CD14-positive monocyte (primary cell): ENCODE results near the gene OR5H1. TPM values are rescaled to one million over a fixed set of nuclear protein-coding genes. Genes with fewer than 3 reads are reported as not detected.

Experiments used
- DNase-seq, 3 donors: peaks; one replicate each; pipeline ENCODE4 v3.0.0-alpha.2; 2011 to 2022
- H2AFZ ChIP-seq: 2 replicates; pipeline ENCODE4 v1.6.0; 2012; ENCODE audit warnings: mild to moderate bottlenecking, low read depth, low read length, inconsistent platforms; ENCODE audit not compliant: insufficient read depth, poor library complexity, severe bottlenecking
- H3K27ac ChIP-seq, 2 donors: 1 replicate in 1 of 2; 2 replicates in 1 of 2; pipeline ENCODE4 v1.5.1; 2012 to 2013; ENCODE audit warnings: low read length in 2 of 2, control low read depth in 1 of 2, inconsistent platforms in 1 of 2, low read depth in 1 of 2, mild to moderate bottlenecking in 1 of 2
- H3K27me3 ChIP-seq, 2 donors: one replicate each; pipeline versions ENCODE4 v1.6.0 to v1.6.1; 2011 to 2013; ENCODE audit warnings: low read length in 2 of 2; ENCODE audit not compliant: control insufficient read depth in 2 of 2, insufficient read depth in 2 of 2
- H3K36me3 ChIP-seq, 2 donors: replicated peaks in 1 of 2; 1 replicate in 1 of 2; 2 replicates in 1 of 2; pipeline versions ENCODE4 v1.5.1 to v1.6.1; 2012 to 2013; ENCODE audit warnings: low read length in 2 of 2, control low read depth in 1 of 2, inconsistent platforms in 1 of 2, mild to moderate bottlenecking in 1 of 2; ENCODE audit not compliant: insufficient read depth in 2 of 2, control insufficient read depth in 1 of 2
- H3K4me1 ChIP-seq, 2 donors: 1 replicate in 1 of 2; 2 replicates in 1 of 2; pipeline versions ENCODE4 v1.5.1 to v1.6.1; 2012 to 2013; ENCODE audit warnings: low read length in 2 of 2, control low read depth in 1 of 2, inconsistent platforms in 1 of 2, mild to moderate bottlenecking in 1 of 2, moderate library complexity in 1 of 2; ENCODE audit not compliant: insufficient read depth in 2 of 2, control insufficient read depth in 1 of 2
- H3K4me2 ChIP-seq: replicated peaks from 2 replicates; pipeline ENCODE3; 2012; ENCODE audit warnings: low read length, moderate library complexity, mild to moderate bottlenecking; ENCODE audit not compliant: poor library complexity, severe bottlenecking; ENCODE audit errors: extremely low read depth
- H3K4me3 ChIP-seq, 3 experiments: fragments of 200-600 bp in 1 of 3; sonication (generic) in 1 of 3; replicated peaks in 1 of 3; 1 replicate in 2 of 3; 2 replicates in 1 of 3; pipeline ENCODE4 v1.5.1; 2011 to 2013; ENCODE audit warnings: low read length in 3 of 3, mild to moderate bottlenecking in 3 of 3, control low read depth in 2 of 3, low read depth in 2 of 3, inconsistent platforms in 1 of 3, moderate library complexity in 1 of 3
- H3K79me2 ChIP-seq: 2 replicates; pipeline ENCODE4 v1.6.0; 2012; ENCODE audit warnings: mild to moderate bottlenecking, control low read depth, inconsistent platforms, low read length, moderate library complexity; ENCODE audit not compliant: insufficient read depth
- H3K9ac ChIP-seq: 2 replicates; pipeline ENCODE4 v1.6.0; 2017; ENCODE audit warnings: low read length, mild to moderate bottlenecking; ENCODE audit not compliant: insufficient read depth, poor library complexity, severe bottlenecking
- H3K9me3 ChIP-seq, 2 donors: replicated peaks in 1 of 2; 1 replicate in 1 of 2; 2 replicates in 1 of 2; pipeline versions ENCODE4 v1.5.1 to v1.6.1; 2012 to 2013; ENCODE audit warnings: low read length in 2 of 2, control low read depth in 1 of 2; ENCODE audit not compliant: control insufficient read depth in 1 of 2, insufficient read depth in 1 of 2
- H4K20me1 ChIP-seq: 2 replicates; pipeline ENCODE4 v1.6.0; 2012; ENCODE audit warnings: mild to moderate bottlenecking, low read length, control low read depth, moderate library complexity; ENCODE audit not compliant: insufficient read depth
- H3K27ac Mint-ChIP-seq, 7 donors: one replicate each; pipeline ENCODE4 v1.8.0; 2020; ENCODE audit warnings: mild to moderate bottlenecking in 7 of 7, mixed read lengths in 7 of 7, moderate library complexity in 6 of 7, inconsistent platforms in 2 of 7
- H3K27me3 Mint-ChIP-seq, 3 donors: one replicate each; pipeline ENCODE4 v1.8.0; 2021 to 2022; ENCODE audit warnings: low read depth in 3 of 3, mild to moderate bottlenecking in 3 of 3, mixed read lengths in 3 of 3, moderate library complexity in 3 of 3, inconsistent platforms in 1 of 3
- H3K36me3 Mint-ChIP-seq, 2 donors: one replicate each; pipeline ENCODE4 v1.8.0; 2020; ENCODE audit warnings: mixed read lengths in 2 of 2, inconsistent platforms in 1 of 2, mild to moderate bottlenecking in 1 of 2
- H3K4me1 Mint-ChIP-seq: one replicate; pipeline ENCODE4 v1.8.0; 2020; ENCODE audit warnings: mild to moderate bottlenecking, mixed read lengths
- H3K4me3 Mint-ChIP-seq, 2 donors: one replicate each; pipeline ENCODE4 v1.8.0; 2020; ENCODE audit warnings: mild to moderate bottlenecking in 2 of 2, mixed read lengths in 2 of 2, moderate library complexity in 1 of 2
- H3K9me3 Mint-ChIP-seq, 7 donors: one replicate each; pipeline ENCODE4 v1.8.0; 2020 to 2022; ENCODE audit warnings: mixed read lengths in 7 of 7, mild to moderate bottlenecking in 6 of 7, moderate library complexity in 6 of 7, inconsistent platforms in 2 of 7
- WGBS: methylation state at CpG from one replicate; pipeline ENCODE4 v1.1.5; 2013; ENCODE audit warnings: missing lambda C conversion rate; ENCODE audit not compliant: insufficient coverage; 5-methylcytosine and 5-hydroxymethylcytosine counted together
- intact Hi-C, 2 donors: fragments of 100-400 bp; cut with micrococcal nuclease; formaldehyde crosslinking; loops; one replicate each; pipeline versions ENCODE4 v1.15.0 to v1.15.1; 2023
- polyA plus RNA-seq, 3 donors: library from polyadenylated mRNA; depleted of rRNA in 1 of 3; unstranded in 2 of 3; stranded (reverse) in 1 of 3; fragments of 300-500 nt in 2 of 3; fragments of >200 nt in 1 of 3; fragmentation: Illumina TruSeq in 2 of 3; gene quantifications; 1 replicate in 2 of 3; 2 replicates in 1 of 3; pipeline ENCODE4 v1.2.3, GENCODE V29; 2012 to 2021
- TF ChIP-seq, protein P1 (sequence below): fragments of 200-600 bp; IDR thresholded peaks from one replicate; pipeline ENCODE4 v1.8.0; 2022; ENCODE audit warnings: antibody characterized with exemption, mild to moderate bottlenecking

OR5H1 gene
- polyA plus RNA-seq, 3 donors, result not detected

DNA sequence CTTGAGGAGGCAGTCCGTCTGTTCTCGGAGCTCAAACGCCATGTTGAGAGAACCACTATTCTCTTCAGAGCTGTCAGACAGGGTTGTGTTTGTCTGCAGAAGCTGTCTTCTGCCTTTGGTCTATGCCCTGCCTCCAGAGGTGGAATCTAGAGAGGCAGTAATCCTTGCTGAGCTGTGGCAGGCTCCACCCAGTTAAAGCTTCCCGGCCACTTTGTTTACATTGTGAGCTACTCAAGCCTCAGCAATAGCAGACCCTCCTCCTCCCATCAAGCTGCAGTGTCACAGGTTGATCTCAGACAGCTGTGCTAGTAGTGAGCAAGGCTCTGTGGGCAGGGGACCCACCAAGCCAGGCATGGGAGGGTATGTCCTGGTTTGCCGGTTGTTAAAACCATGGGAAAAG, 34.6 kb upstream of the OR5H1 start:
- Mint-ChIP-seq H3K36me3 (no peaks in the 10 kb centered on the region), H3K4me3 (no peak overlapping the region), H3K27me3 (peaks cover 0 to 2% (median 0%) of the 10 kb centered on the region in 3 donors), H3K9me3 (peaks cover 2 to 15% (median 9%) of the 10 kb centered on the region in 7 donors), H3K27ac (no peak overlapping the region), H3K4me1 (no peaks in the 10 kb centered on the region)
- intact Hi-C loops, result no loop called here
- no peak overlapping the region for H3K9ac ChIP-seq
- no peak overlapping the region for H3K4me2 ChIP-seq
- WGBS, result 87% methylated on average over 3 of the region's 5 CpGs
- peaks cover 0 to 6% of the 10 kb centered on the region in 2 donors for H3K9me3 ChIP-seq
- no peaks in the 10 kb centered on the region for H3K79me2 ChIP-seq
- H3K4me1 ChIP-seq, result no peaks in the 10 kb centered on the region
- TF ChIP-seq, protein P1, sequence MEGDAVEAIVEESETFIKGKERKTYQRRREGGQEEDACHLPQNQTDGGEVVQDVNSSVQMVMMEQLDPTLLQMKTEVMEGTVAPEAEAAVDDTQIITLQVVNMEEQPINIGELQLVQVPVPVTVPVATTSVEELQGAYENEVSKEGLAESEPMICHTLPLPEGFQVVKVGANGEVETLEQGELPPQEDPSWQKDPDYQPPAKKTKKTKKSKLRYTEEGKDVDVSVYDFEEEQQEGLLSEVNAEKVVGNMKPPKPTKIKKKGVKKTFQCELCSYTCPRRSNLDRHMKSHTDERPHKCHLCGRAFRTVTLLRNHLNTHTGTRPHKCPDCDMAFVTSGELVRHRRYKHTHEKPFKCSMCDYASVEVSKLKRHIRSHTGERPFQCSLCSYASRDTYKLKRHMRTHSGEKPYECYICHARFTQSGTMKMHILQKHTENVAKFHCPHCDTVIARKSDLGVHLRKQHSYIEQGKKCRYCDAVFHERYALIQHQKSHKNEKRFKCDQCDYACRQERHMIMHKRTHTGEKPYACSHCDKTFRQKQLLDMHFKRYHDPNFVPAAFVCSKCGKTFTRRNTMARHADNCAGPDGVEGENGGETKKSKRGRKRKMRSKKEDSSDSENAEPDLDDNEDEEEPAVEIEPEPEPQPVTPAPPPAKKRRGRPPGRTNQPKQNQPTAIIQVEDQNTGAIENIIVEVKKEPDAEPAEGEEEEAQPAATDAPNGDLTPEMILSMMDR, result no peak
- no peak overlapping the region for H3K27ac ChIP-seq
- no peaks in the 10 kb centered on the region for H4K20me1 ChIP-seq
- no peaks in the 10 kb centered on the region for H3K27me3 ChIP-seq
- H3K36me3 ChIP-seq, result no peaks in the 10 kb centered on the region
- DNase-seq, result no peak
- H3K4me3 ChIP-seq, result no peak overlapping the region
- H2AFZ ChIP-seq, result no peak overlapping the region

DNA sequence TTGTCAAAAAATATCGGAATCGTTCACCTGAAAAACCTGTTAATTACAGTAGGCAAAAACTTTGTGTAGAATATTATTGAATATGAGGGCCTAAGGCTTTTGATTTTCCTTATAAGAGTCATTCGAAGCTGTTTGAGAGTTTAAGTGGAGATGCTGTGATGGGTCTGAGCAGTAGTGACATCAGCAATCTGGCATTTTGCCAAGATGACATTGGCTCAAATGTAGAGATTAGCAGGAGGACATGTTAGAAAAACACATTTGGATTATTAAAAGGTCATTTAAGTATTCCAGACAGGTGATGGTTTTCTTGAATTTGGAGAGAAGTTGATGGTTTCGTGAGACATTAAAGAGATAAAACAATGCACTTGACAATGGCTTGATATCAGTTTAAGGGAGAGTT, 30.7 kb upstream of the OR5H1 start:
- Mint-ChIP-seq H3K36me3 (no peaks in the 10 kb centered on the region), H3K27ac (no peak overlapping the region), H3K27me3 (no peaks in the 10 kb centered on the region), H3K4me1 (no peaks in the 10 kb centered on the region), H3K9me3 (peaks cover 0 to 7% (median 3%) of the 10 kb centered on the region in 7 donors), H3K4me3 (no peak overlapping the region)
- Histone ChIP-seq H4K20me1 (no peaks in the 10 kb centered on the region), H3K4me2 (no peak overlapping the region), H2AFZ (no peak overlapping the region), H3K9me3 (peaks cover 0 to 6% of the 10 kb centered on the region in 2 donors), H3K9ac (no peak overlapping the region), H3K27me3 (no peaks in the 10 kb centered on the region), H3K36me3 (no peaks in the 10 kb centered on the region), H3K4me1 (no peaks in the 10 kb centered on the region), H3K27ac (no peak overlapping the region), H3K79me2 (no peaks in the 10 kb centered on the region), H3K4me3 (no peak overlapping the region)
- no peak for DNase-seq
- 47% methylated on average over 2 of the region's 4 CpGs for WGBS
- TF ChIP-seq, protein P1, result no peak
- intact Hi-C loops, result no loop called here
